Measurements from ENCODE around the gene CD3E. TPM values are rescaled to one million over a fixed set of nuclear protein-coding genes. Genes with fewer than 3 reads are reported as not detected.

Gene CD3E
- total RNA-seq, 1 donor from 2014 or later: not detected

DNA sequence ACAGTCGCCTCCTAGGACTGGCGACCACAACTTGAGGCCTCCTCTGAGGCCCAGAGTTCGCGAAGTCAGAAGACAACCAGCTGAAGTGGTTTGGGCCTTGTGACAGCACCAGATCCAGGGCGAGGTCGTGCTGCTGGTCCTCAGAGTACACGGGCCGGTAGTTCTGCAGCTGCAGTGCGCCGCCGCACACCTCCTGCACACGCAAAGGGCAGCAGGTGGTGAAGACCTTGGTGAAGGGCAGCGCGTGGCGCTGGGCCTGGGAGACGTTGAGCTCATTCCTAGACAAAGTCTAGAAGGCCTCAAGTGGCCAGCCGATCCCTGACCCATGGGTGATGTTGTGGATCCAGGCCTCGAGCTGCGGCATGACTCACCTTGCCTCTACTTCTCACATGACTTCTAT lies 18.2 kb downstream of the CD3E start:
- no peak for TF ChIP-seq CTCF (IDR thresholded peaks at IDR 0.05; ENCODE audit: unreplicated experiment)
- H3K9me3 Mint-ChIP-seq: no peaks in the 10 kb centered on the region
- no peaks in the 10 kb centered on the region for H3K36me3 Mint-ChIP-seq
- DNase-seq (ENCODE audit: low spot score in 2 of 2, unreplicated experiment in 2 of 2): no peak
- H3K4me3 Mint-ChIP-seq: no peak overlapping the region
- peaks cover 17% of the 10 kb centered on the region for H3K27me3 Mint-ChIP-seq (ENCODE audit: low read depth)
- H3K27ac Mint-ChIP-seq: no peak overlapping the region
- peaks cover 9% of the 10 kb centered on the region for H3K4me1 Mint-ChIP-seq

DNA sequence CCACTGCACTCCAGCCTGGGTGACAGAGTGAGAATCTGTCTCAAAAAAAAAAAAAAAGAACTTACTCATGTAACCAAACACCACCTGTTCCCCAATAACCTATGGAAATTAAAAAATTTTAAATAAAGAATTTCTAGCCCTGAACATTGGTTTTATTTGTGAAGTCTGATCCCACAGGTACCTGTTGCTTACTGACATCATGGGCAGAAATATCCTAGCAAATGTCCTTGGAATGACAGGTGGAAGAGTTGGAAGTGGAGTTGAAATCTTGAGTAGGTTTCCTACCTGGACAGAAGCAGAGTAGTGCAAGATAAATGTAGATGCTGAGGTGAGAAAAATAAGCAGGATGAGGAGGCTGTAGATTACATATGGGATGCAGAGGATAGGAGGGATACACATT lies 20.8 kb downstream of the CD3E start:
- DNase-seq (ENCODE audit: low spot score in 2 of 2, unreplicated experiment in 2 of 2): no peak
- Mint-ChIP-seq H3K27ac (no peak overlapping the region), H3K9me3 (peaks cover 5% of the 10 kb centered on the region), H3K4me3 (no peak overlapping the region), H3K36me3 (no peaks in the 10 kb centered on the region), H3K4me1 (peaks cover 9% of the 10 kb centered on the region), H3K27me3 (ENCODE audit: low read depth) (peaks cover 26% of the 10 kb centered on the region)
- TF ChIP-seq CTCF (IDR thresholded peaks at IDR 0.05; ENCODE audit: unreplicated experiment): no peak

DNA sequence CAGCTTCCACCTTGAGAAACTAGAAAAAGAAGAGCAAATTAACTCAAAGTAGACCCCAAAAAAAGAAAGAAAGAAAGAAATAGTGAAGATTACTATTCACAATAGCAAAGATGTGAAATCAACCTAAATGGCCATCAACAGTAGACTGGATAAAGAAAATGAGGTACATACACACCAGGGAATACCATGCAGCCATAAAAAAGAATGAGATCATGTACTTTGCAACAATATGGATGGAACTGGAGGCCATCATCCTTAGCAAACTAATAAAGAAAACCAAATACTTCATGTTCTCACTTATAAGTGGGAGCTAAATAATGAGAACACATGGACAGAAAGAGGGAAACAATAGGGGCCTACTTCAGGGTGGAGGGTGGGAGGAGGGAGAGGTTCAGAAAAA lies 24.2 kb downstream of the CD3E start:
- H3K4me1 Mint-ChIP-seq: no peaks in the 10 kb centered on the region
- TF ChIP-seq CTCF (IDR thresholded peaks at IDR 0.05; ENCODE audit: unreplicated experiment): no peak
- no peak overlapping the region for H3K4me3 Mint-ChIP-seq
- H3K9me3 Mint-ChIP-seq: peaks cover 5% of the 10 kb centered on the region
- H3K36me3 Mint-ChIP-seq: no peaks in the 10 kb centered on the region
- no peak for DNase-seq (ENCODE audit: low spot score in 2 of 2, unreplicated experiment in 2 of 2)
- H3K27me3 Mint-ChIP-seq (ENCODE audit: low read depth): peaks cover 24% of the 10 kb centered on the region
- no peak overlapping the region for H3K27ac Mint-ChIP-seq

DNA sequence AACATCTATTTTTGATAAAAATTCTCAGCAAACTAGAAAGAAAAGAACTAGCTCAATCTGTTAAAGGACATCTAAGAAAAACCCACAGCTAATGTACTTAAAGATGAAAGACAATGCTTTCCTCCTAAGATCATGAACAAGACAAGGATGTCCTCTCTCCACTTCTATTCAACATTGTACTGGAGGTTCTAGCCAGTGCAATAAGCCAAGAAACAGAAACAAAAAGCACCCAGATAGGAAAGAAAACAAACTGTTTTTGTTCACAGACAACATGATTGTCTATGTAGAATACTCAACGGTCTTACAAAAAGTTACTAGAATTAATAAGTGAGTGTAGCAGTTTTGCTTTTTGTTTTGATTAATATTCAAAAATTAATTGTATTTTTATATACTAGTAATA lies 30.2 kb downstream of the CD3E start:
- Mint-ChIP-seq H3K9me3 (no peaks in the 10 kb centered on the region), H3K4me1 (no peaks in the 10 kb centered on the region), H3K4me3 (no peak overlapping the region), H3K27me3 (ENCODE audit: low read depth) (peaks cover 30% of the 10 kb centered on the region), H3K27ac (no peak overlapping the region), H3K36me3 (no peaks in the 10 kb centered on the region)
- DNase-seq (ENCODE audit: low spot score in 2 of 2, unreplicated experiment in 2 of 2): no peak
- TF ChIP-seq CTCF (IDR thresholded peaks at IDR 0.05; ENCODE audit: unreplicated experiment): no peak

DNA sequence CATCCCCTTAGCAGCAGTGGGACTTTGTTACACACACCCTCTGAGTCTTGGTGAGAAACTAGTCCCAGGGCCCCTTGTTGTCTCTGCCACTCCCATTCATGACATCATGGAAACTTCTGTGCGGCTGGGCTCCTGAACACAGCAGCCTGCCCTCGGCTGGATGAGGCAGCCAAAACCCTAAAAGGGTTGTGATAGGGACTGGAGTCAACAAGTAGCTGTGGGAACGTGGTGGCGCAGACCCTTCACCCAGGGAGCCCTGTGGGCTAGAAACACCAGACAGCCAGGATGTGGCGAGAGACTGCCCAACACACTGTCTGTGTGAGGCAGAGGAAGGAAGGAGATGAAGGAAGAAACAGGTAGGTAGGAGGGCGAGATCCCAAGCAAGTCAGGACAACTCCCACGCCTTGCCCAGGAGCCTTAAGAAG lies 34.1 kb downstream of the CD3E start:
- H3K9me3 Mint-ChIP-seq: no peaks in the 10 kb centered on the region
- no peaks in the 10 kb centered on the region for H3K36me3 Mint-ChIP-seq
- H3K4me3 Mint-ChIP-seq: no peak overlapping the region
- DNase-seq (ENCODE audit: low spot score in 2 of 2, unreplicated experiment in 2 of 2): no peak
- no peak for TF ChIP-seq CTCF (IDR thresholded peaks at IDR 0.05; ENCODE audit: unreplicated experiment)
- H3K4me1 Mint-ChIP-seq: no peaks in the 10 kb centered on the region
- H3K27ac Mint-ChIP-seq: no peak overlapping the region
- H3K27me3 Mint-ChIP-seq (ENCODE audit: low read depth): peaks cover 56% of the 10 kb centered on the region
